NCI-H128 (cell line): Measurements from ENCODE around the gene APOE.
"Not testable (repeated sequence)": the region's sequence is repeated elsewhere in the genome, so short reads cannot be mapped to it uniquely, and the experiment has no call there.

Experiments used
- DNase-seq: peaks from one replicate; lab custom pipeline; 2025; ENCODE audit not compliant: unreplicated experiment; lab: John Stamatoyannopoulos, UW

The APOE gene

DNA sequence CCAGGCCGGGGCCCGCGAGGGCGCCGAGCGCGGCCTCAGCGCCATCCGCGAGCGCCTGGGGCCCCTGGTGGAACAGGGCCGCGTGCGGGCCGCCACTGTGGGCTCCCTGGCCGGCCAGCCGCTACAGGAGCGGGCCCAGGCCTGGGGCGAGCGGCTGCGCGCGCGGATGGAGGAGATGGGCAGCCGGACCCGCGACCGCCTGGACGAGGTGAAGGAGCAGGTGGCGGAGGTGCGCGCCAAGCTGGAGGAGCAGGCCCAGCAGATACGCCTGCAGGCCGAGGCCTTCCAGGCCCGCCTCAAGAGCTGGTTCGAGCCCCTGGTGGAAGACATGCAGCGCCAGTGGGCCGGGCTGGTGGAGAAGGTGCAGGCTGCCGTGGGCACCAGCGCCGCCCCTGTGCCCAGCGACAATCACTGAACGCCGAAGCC is 3.3 kb downstream of the APOE start:
- no peak for DNase-seq

DNA sequence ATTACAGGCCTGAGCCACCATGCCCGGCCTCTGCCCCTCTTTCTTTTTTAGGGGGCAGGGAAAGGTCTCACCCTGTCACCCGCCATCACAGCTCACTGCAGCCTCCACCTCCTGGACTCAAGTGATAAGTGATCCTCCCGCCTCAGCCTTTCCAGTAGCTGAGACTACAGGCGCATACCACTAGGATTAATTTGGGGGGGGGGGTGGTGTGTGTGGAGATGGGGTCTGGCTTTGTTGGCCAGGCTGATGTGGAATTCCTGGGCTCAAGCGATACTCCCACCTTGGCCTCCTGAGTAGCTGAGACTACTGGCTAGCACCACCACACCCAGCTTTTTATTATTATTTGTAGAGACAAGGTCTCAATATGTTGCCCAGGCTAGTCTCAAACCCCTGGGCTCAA is 4.2 kb downstream of the APOE start:
- no peak for DNase-seq

DNA sequence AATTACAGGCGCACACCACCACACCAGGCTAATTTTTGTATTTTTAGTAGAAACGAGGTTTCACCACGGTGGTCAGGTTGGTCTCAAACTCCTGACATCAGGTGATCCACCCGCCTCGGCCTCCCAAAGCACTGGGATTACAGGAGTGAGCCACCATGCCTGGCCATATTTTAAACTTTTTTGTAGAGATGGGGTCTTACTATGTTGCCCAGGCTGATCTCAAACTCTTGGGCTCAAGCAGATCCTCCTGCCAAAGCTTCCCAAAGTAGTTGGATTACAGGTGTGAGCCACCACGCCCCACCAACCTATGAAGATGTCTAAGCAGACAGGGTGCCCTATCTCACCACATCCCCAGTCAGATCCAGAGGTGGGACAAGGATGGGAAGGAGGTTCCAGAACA is 6.3 kb downstream of the APOE start:
- DNase-seq = not testable (repeated sequence)

DNA sequence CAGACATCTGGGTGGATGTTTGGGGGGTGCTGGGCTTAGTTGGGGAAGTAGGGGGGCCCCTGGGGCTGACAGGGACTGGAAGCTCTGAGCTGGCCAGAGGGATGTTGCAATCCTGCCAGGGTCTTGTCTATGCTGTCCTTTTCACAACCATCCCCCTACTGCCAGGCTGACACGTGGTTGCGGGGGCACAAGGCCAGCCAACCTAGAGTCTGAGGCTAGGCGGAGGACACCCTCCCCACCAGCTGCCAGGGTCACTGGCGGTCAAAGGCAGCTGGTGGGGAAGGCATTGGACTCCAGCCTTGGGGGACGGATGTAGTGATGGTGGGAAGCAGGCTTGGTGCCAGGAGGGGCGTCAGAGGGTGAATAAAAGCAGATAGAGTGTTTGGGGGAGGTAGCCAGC is 7.3 kb downstream of the APOE start:
- no peak for DNase-seq

DNA sequence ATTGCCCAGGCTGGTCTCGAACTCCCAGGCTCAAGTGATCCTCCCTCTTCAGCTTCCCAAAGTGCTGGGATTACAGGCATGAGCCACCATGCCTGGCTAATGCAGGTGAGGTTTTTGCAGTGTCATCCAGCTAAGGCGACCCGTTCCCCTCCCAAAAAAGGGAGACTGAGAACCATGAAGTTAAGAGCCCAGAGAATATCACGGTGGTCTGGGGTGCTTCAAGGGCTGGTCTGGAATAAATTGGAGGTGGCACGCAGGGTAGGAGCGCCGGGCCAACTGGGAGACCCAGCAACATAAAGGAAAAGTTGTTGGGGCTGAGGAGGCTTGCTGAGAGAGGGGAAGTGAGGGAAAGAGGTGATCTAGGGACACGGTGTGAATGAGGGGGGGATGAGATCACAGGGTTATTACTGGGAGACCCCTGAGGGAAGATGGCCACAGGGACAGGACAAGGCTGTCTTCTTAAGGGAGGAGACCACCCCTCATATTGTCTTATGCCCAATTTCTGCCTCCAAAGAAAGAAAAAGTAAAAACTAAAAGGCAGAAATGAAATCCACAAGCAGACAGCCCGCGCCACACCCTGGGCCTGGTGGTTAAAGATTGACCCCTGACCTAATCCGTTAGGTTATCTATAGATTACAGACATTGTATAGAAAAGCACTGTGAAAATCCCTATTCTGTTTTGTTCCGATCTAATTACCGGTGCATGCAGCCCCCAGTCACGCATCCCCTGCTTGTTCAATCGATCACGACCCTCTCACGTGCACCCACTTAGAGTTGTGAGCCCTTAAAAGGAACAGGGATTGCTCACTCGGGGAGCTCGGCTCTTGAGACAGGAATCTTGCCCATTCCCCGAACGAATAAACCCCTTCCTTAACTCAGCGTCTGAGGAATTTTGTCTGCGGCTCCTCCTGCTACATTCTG is 8.2 kb downstream of the APOE start:
- DNase-seq = not testable (repeated sequence)

DNA sequence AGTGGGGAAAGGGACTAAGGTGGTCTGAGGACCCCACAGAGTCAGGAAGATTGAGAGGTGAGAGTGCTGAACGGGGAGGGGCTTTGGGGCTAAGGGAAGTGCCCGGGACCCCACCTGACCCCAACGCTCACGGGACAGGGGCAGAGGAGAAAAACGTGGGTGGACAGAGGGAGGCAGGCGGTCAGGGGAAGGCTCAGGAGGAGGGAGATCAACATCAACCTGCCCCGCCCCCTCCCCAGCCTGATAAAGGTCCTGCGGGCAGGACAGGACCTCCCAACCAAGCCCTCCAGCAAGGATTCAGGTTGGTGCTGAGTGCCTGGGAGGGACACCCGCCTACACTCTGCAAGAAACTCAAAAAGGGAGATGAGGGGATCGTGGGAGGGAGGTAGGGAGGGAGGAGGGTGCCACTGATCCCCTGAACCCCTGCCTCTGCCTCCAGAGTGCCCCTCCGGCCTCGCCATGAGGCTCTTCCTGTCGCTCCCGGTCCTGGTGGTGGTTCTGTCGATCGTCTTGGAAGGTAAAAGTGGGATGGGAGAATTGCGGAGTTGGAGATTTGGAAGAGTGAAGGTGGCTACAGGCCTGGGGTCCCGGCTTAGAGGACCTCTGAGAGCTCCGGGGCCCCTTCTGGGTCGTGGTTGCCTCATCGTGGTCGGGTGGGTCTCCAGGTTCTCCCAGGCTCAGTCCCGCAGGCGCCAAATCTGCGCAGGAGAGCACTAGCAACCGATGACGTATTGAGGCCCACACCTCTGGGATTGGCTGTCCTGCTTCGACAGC is 9.0 kb downstream of the APOE start, which contains the start of gene APOC1:
APOC1 (plus strand) TSS at position 176 of the 774 bp plus-strand sequence; CDS start at position 460, 284 bp downstream.
- peak; percentile 62 for DNase-seq

DNA sequence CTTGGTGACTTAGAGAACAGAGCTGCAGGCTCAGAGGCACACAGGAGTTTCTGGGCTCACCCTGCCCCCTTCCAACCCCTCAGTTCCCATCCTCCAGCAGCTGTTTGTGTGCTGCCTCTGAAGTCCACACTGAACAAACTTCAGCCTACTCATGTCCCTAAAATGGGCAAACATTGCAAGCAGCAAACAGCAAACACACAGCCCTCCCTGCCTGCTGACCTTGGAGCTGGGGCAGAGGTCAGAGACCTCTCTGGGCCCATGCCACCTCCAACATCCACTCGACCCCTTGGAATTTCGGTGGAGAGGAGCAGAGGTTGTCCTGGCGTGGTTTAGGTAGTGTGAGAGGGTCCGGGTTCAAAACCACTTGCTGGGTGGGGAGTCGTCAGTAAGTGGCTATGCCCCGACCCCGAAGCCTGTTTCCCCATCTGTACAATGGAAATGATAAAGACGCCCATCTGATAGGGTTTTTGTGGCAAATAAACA is 18.7 kb downstream of the APOE start:
- no peak for DNase-seq

DNA sequence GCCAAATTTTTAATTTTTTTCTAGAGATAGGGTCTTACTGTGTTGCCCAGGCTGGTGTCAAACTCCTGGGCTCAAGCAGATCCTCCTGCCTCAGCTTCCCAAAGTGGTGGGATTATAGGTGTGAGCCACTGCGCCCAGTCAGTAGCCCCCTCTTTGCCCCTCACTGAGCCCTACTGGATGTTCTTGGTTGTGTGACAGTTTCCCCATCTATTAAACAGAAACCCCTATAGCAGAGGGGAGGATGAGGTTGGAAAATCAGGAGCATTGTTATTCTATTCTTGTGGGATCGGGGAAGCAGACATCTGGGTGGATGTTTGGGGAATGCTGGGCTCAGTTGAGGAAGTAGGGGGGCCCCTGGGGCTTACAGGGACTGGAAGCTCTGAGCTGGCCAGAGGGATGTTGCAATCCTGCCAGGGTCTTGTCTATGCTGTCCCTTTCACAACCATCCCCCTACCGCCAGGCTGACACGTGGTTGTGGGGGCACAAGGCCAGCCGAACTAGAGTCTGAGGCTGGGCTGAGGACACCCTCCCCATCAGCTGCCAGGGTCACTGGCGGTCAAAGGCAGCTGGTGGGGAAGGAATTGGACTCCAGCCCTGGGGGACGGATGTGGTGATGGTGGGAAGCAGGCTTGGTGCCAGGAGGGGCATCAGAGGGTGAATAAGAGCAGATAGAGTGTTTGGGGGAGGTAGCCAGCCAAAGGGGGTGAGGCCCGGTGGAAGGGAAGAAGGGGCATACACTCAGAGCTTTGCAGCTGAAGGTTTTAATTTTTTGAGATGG is 19.7 kb downstream of the APOE start:
- no peak for DNase-seq

DNA sequence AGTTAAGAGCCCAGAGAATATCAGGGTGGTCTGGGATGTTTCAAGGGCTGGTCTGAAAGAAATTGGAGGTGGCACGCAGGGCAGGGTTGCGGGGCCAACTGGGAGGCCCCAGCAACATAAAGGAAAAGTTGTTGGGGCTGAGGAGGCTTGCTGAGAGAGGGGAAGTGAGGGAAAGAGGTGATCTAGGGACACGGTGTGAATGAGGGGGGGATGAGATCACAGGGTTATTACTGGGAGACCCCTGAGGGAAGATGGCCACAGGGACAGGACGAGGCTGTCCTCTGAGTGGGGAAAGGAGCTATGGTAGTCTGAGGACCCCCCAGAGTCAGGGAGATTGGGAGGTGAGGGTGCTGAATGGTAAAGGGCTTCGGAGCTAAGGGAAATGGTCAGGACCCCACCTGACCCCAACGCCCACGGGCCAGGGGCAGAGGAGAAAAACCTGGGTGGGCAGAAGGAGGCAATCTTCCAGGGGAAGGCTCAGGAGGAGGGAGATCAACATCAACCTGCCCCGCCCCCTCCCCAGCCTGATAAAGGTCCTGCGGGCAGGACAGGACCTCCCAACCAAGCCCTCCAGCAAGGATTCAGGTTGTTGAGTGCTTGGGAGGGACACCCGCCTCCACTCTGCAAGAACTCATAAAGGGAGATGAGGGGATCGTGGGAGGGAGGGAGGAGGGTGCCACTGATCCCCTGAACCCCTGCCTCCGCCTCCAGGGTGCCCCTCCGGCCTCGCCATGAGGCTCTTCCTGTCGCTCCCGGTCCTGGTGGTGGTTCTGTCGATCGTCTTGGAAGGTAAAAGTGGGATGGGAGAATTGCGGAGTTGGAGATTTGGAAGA is 20.9 kb downstream of the APOE start:
- DNase-seq = not testable (repeated sequence)

DNA sequence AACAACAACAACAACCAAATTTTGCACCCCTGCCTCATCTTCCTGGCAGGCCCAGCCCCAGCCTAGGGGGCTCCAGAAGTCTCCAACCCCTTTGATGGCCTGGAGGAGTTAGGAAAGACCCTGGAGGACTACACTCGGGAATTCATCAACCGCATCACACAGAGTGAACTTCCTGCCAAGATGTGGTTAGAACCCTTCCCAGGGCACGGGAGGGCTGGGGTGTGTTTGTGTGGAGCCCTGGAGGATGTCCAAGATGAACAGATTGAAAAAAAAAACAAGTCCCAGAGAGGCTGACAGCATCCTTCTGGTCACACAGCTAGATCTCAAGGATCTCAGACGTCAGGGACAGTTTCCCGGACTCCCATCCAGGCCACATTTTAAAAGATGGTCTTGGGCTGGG is 22.1 kb downstream of the APOE start:
- DNase-seq = no peak

DNA sequence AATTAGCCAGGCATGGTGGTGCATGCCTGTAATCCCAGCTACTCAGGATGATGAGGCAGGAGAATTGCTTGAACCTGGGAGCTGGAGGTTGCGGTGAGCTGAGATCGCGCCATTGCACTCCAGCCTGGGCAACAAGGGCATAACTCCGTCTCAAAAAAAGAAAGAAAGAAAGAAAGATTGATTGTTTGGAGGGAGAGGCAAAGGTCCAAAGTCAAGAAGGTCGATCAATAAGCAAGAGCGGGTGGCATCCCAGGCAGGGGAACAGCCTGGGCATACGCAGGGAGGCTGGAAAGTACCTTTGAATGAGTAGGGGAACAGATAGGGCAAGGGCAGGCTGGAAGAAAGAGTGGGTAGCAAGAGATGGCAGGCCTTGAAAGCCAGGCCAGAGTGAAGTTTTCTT is 24.5 kb downstream of the APOE start:
- no peak for DNase-seq

DNA sequence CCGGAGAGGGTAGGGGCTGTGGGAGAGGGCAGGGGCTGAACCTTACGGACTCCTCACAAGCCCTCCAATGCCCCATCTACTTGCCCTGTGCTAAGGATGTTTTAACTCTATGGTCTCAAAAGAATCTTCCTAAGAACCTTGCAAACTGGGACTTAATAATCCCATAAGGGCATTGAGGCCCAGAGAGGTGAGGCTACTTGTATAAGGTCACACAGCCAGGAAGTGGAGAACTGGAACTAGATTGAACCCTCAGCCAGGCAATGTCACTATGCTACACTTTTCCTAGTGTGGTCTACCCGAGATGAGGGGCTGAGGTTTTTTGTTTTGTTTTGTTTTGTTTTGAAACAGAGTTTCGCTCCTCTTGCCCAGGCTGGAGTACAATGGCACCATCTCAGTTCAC is 25.9 kb downstream of the APOE start:
- no peak for DNase-seq

DNA sequence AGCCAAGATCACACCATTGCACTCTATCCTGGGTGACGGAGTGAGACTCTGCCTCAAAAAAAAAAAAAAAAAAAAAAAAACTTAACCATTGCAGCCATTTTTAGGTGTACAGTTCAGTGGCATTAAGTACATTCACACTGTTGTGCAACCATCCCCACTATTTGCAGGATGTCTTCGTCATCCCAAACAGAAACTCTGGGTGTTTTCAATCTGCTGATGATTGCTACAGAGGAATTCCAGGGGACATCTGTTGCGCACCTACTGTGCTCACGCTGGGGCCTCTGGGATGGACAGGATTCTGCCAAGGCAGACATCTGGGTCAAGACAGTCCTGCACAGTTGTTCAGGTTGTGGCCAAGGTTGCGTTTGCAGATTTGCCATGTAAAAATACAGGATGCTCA is 34.1 kb downstream of the APOE start:
- no peak for DNase-seq

DNA sequence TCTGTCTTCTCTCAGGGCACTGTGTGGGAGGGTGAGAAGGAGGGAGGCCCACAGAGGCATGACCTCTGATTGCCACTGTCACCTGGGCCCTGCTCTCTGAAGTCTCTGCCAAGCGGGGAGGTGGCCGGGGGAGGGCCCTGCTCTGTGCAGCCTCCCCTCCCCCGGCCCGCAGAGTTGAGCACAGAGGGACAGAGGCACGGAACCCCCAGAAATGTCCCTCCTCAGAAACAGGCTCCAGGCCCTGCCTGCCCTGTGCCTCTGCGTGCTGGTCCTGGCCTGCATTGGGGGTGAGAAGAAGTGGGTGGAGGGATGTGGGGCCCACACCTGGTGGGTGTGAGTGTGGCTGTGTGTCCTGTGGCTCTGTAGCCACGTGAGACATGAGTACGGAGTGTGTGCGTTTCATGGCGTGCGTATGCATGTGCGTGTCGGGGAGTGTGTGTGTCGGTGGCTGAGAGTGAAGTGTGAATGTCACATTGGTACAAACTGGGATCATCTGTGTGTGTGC is 36.5 kb downstream of the APOE start, which contains the start of gene APOC4:
APOC4 (plus strand) TSS at position 171 of the 505 bp plus-strand sequence; CDS start at position 212, 41 bp downstream.
- DNase-seq = no peak

DNA sequence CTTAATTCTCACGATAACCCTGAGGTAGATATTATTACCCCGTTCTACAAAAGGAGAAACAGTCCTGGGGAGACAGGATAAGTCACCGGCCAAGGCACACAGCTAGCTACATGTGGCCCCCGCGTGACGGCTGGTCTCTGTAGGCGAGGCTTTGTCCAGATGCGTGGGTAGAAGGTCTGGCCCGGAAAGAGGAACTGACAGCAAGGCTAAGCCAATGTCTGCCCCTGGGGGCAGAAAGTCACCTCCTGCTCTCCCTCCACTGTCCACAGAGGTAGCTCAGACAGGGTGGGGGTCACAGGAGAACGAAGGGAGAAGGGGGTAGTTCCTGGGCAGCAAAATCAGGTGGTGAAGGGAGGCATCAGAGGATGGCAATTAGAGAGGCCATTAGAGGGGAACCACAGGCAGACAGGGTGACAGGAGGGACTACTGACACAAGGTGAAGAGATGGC is 38.2 kb downstream of the APOE start:
- no peak for DNase-seq

DNA sequence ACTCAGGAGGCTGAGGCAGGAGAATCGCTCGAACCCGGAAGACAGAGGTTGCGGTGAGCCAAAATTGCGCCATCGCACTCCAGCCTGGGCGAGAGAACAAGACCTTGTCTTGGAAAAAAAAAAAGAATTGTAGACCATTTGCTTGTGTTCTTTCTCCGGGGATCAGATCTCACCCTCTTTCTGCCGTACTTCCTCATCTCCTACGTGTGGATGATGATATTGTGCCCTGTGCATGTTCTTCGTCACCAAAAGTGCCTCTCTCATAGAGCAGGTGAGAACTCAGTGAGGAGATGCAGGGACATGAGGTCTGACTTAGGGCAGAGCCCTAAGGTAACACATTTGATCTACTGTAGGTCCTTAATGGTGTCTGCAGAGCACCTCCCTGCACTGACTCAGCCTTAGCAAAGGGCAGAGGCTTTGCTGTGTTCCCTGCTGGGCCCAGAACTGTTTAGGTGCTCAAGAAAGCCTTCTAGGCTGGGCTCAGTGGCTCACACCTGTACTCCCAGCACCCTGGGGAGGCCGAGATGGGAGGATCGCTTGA is 41.5 kb downstream of the APOE start:
- DNase-seq = no peak

DNA sequence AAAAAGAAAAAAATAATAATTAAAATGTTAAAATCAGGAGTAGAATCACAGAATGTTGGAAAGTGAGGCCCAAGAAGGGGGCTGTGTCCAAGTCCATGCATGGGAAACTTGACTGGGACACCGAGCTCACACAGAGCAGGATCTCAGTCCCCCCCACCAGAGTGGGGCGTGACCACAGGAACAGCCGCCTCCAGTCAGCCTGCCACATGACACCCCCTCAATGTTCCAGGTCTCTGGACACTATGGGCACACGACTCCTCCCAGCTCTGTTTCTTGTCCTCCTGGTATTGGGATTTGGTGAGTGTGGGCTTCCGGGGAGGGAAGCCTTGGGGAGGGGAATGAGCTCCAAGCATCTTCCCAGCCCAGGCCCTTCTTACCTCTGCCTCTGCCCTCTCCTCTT is 42.6 kb downstream of the APOE start:
- DNase-seq = no peak

DNA sequence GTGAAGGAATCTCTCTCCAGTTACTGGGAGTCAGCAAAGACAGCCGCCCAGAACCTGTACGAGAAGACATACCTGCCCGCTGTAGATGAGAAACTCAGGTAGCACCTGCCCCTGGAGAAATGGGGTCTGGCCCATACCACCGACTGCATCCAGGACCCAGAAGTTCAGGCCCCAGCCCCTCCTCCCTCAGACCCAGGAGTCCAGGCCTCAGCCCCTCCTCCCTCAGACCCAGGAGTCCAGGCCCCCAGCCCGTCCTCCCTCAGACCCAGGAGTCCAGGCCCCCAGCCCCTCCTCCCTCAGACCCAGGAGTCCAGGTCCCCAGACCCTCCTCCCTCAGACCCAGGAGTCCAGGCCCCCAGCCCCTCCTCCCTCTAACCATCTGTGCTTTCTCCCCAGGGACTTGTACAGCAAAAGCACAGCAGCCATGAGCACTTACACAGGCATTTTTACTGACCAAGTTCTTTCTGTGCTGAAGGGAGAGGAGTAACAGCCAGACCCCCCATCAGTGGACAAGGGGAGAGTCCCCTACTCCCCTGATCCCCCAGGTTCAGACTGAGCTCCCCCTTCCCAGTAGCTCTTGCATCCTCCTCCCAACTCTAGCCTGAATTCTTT is 43.3 kb downstream of the APOE start:
- DNase-seq = no peak

DNA sequence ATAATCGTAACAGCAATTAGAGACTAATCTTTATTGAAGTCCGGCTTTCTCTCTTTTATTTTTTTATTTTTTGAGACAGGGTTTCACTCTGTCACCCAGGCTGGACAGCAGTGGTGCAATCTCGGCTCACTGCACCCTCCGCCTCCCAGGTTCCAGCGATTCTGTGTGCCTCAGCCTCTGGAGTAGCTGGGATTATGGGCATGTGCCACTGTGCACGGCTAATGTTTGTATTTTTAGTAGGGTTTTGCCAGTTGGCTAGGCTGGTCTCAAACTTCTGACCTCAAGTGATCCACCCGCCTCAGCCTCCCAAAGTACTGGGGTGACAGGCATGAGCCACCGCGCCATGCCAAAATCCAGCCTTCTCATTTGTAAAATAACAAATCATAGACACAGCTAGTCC is 44.0 kb downstream of the APOE start:
- no peak for DNase-seq
